ENCODE measurements around the gene KPNA5. TPM values are rescaled to one million over a fixed set of nuclear protein-coding genes. Genes with fewer than 3 reads are reported as not detected.

KPNA5 gene
- total RNA-seq, 4 donors from 2014 or later = 6.1 to 11.8 (median 9.6) TPM

DNA sequence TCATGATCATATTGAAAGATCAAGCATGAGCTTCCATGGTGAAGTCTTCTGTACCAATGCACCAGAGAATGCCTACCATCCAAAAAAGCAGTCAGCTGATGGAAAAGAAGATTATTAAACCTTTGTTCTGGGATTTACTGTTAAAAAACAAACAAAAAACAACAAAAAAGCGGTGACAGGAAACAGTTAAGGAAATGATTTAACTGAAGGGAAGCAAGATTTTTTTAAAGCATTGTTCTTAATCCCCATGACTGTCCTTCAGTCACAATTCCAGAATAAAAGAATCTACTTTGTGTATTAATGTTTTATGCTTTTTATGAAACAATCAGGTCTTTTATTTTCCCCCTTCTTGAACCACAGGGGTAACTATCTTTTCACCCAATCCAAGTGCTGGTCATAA, 60.6 kb downstream of the KPNA5 start:
- no peaks in the 10 kb centered on the region for H3K4me1 ChIP-seq
- WGBS = 74% methylated on average over 1 of the region's 1 CpG
- peaks cover 2% of the 10 kb centered on the region for H3K36me3 ChIP-seq
- no peak for DNase-seq (ENCODE audit: low spot score in 2 of 2)
- TF ChIP-seq, protein P1, sequence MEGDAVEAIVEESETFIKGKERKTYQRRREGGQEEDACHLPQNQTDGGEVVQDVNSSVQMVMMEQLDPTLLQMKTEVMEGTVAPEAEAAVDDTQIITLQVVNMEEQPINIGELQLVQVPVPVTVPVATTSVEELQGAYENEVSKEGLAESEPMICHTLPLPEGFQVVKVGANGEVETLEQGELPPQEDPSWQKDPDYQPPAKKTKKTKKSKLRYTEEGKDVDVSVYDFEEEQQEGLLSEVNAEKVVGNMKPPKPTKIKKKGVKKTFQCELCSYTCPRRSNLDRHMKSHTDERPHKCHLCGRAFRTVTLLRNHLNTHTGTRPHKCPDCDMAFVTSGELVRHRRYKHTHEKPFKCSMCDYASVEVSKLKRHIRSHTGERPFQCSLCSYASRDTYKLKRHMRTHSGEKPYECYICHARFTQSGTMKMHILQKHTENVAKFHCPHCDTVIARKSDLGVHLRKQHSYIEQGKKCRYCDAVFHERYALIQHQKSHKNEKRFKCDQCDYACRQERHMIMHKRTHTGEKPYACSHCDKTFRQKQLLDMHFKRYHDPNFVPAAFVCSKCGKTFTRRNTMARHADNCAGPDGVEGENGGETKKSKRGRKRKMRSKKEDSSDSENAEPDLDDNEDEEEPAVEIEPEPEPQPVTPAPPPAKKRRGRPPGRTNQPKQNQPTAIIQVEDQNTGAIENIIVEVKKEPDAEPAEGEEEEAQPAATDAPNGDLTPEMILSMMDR (IDR thresholded peaks at IDR 0.05) = no peak
- TF ChIP-seq POLR2AphosphoS5 (IDR thresholded peaks at IDR 0.05) = no peak
- no peak for TF ChIP-seq POLR2A (IDR thresholded peaks at IDR 0.05)
- TF ChIP-seq EP300 (IDR thresholded peaks at IDR 0.05) = no peak
- H3K27me3 ChIP-seq = no peaks in the 10 kb centered on the region
- no peak overlapping the region for H3K4me3 ChIP-seq
- H3K27ac ChIP-seq = no peak overlapping the region
- H3K9me3 ChIP-seq = peaks cover 11% of the 10 kb centered on the region

DNA sequence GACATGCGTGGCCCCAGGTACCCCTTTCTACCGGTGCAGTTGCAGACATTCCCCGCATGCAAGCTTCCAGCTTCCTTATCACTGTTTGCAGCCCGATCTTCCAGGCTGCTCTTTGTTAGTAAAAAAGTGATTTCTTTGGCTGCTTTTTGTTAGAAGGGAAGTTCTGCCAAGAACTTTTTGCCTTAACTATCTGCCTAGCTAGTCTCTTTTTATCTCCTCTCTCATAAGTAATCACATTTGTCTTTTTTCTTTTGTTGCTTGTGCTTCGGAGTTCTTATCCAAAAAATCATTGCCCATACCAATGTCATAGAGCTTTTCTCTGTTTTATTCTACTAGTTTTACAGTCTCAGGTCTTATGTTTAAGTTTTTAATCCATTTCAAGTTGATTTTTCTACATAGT, 64.2 kb downstream of the KPNA5 start:
- WGBS = 86% methylated on average over 5 of the region's 5 CpGs
- Histone ChIP-seq H3K27me3 (no peaks in the 10 kb centered on the region), H3K36me3 (no peaks in the 10 kb centered on the region), H3K27ac (no peak overlapping the region), H3K4me3 (no peak overlapping the region), H3K4me1 (no peaks in the 10 kb centered on the region), H3K9me3 (peaks cover 5% of the 10 kb centered on the region)
- DNase-seq (ENCODE audit: low spot score in 2 of 2) = no peak
- TF ChIP-seq POLR2A (IDR thresholded peaks at IDR 0.05) (no peak), POLR2AphosphoS5 (IDR thresholded peaks at IDR 0.05) (no peak), EP300 (IDR thresholded peaks at IDR 0.05) (no peak)
- TF ChIP-seq, protein P1 (IDR thresholded peaks at IDR 0.05) = no peak

DNA sequence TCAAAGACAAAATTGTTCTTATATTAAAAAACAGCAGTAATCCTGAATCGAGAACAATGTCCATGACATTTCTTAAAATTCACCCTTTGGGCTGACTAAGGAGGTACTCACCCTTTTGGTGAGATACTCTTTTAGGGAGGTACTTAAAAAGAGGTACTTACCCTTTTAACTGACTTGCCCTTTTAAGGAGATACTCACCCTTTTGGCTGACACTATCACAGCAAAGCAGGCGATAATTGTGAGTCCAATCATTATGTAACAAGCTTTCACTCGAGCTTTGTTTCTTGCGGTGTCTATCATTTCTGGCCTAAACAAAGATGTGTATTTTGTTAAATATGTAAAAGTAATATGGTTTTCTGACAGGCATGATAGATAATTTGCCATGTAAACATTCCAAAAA, 80.8 kb downstream of the KPNA5 start:
- no peaks in the 10 kb centered on the region for H3K36me3 ChIP-seq
- TF ChIP-seq, protein P1 (IDR thresholded peaks at IDR 0.05) = no peak
- TF ChIP-seq POLR2AphosphoS5 (IDR thresholded peaks at IDR 0.05) = no peak
- no peak for TF ChIP-seq POLR2A (IDR thresholded peaks at IDR 0.05)
- no peak for TF ChIP-seq EP300 (IDR thresholded peaks at IDR 0.05)
- no peaks in the 10 kb centered on the region for H3K9me3 ChIP-seq
- no peak overlapping the region for H3K27ac ChIP-seq
- H3K4me1 ChIP-seq = peaks cover 16% of the 10 kb centered on the region
- peaks cover 29% of the 10 kb centered on the region for H3K27me3 ChIP-seq
- H3K4me3 ChIP-seq = no peak overlapping the region
- no peak for DNase-seq (ENCODE audit: low spot score in 2 of 2)
- WGBS = 55% methylated on average over 4 of the region's 4 CpGs

DNA sequence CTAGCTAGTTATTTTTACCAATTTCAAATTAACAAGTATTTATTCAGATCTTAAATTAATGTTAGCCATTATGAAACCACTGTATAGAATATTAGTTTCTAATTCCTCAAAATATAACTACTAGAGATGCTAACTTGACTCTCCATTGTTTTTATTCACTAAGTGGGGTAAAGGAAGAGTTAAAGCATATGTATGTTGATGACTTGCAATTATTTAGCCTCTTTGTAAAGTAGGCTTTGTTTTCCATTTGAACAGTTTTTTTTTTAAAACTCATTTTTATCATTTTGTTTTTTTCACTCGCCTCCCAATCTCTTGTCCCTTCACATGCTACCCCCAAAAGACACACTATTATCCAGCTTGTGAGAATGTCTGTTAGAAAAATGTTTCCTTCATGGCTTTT, 81.2 kb downstream of the KPNA5 start:
- DNase-seq (ENCODE audit: low spot score in 2 of 2) = no peak
- no peaks in the 10 kb centered on the region for H3K9me3 ChIP-seq
- H3K27me3 ChIP-seq = peaks cover 31% of the 10 kb centered on the region
- H3K36me3 ChIP-seq = no peaks in the 10 kb centered on the region
- WGBS = 81% methylated on average over 1 of the region's 1 CpG
- no peak overlapping the region for H3K4me3 ChIP-seq
- H3K4me1 ChIP-seq = peaks cover 16% of the 10 kb centered on the region
- TF ChIP-seq, protein P1 (IDR thresholded peaks at IDR 0.05) = no peak
- TF ChIP-seq POLR2A (IDR thresholded peaks at IDR 0.05) = no peak
- no peak for TF ChIP-seq EP300 (IDR thresholded peaks at IDR 0.05)
- no peak for TF ChIP-seq POLR2AphosphoS5 (IDR thresholded peaks at IDR 0.05)
- H3K27ac ChIP-seq = no peak overlapping the region

DNA sequence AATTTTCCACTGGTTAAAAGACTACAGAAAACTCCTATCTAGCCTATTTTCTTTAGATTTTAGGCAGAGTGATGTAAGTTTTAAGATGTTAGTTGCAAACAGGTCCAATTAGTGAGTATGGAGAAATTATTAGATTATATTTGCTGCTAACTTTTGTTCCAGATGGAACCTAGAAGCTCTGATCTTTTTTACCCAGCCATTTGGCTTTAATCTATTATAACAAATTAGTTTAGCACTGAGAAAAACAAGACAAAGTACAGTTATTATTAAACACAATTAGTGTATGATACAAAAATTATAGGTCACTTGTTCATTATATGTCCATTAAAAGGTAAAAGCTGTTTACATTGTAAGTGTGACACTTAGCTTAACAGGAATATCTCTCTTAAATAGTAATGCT, 82.0 kb downstream of the KPNA5 start:
- DNase-seq (ENCODE audit: low spot score in 2 of 2) = no peak
- Histone ChIP-seq H3K27ac (no peak overlapping the region), H3K4me3 (no peak overlapping the region), H3K36me3 (no peaks in the 10 kb centered on the region), H3K4me1 (peaks cover 16% of the 10 kb centered on the region), H3K9me3 (no peaks in the 10 kb centered on the region), H3K27me3 (peaks cover 31% of the 10 kb centered on the region)
- TF ChIP-seq EP300 (IDR thresholded peaks at IDR 0.05) (no peak), POLR2AphosphoS5 (IDR thresholded peaks at IDR 0.05) (no peak), POLR2A (IDR thresholded peaks at IDR 0.05) (no peak)
- TF ChIP-seq, protein P1 (IDR thresholded peaks at IDR 0.05) = no peak
